GM19240 (cell line): ENCODE data around the gene SH3BP5L.

Experiments
- DNase-seq: peaks from one replicate; pipeline ENCODE4 v3.0.0; 2011; ENCODE audit warnings: low spot score; ENCODE audit not compliant: insufficient read length

SH3BP5L gene

GRCh38 chr1:248825909-248826760 is at the start of gene SH3BP5L:
SH3BP5L (minus strand) TSS chr1:248825915; CDS start chr1:248824935, 980 bp downstream.
- DNase-seq, result peak; percentile 97

DNA sequence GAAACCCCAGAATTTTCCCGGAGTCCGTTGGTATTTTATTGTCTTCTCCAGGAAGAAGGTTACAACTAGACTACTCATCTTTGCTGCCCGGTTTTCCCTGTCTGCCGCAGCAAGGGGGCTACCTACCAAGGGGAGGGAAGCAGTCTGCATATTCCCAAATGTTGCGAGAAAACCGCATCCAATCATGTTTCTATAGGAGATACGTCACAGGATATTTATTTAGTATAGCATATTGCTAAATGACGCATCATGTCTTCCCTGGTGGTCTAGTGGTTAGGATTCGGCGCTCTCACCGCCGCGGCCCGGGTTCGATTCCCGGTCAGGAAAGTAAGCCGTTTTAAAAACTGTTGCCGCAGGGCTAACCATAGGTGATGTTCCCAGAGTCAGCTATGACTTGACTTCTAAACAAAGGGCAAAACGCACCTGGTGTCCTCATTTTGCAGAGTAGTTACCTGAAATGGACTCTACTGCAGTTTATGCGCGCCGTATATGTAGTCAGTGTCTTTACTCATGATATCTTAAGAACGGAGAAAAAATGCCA is 48.3 kb upstream of the SH3BP5L start:
- no peak for DNase-seq

- no peak for DNase-seq
Observed at GRCh38 chr1:248873409-248873992, 47.8 kb upstream of the SH3BP5L start.

- DNase-seq, result no peak
Observed at GRCh38 chr1:248872752-248873408, 47.2 kb upstream of the SH3BP5L start.

- DNase-seq, result no peak
Observed at GRCh38 chr1:248871837-248872401, 46.2 kb upstream of the SH3BP5L start.

GRCh38 chr1:248862998-248863881 is 37.5 kb upstream of the SH3BP5L start:
- DNase-seq, result no peak

DNA sequence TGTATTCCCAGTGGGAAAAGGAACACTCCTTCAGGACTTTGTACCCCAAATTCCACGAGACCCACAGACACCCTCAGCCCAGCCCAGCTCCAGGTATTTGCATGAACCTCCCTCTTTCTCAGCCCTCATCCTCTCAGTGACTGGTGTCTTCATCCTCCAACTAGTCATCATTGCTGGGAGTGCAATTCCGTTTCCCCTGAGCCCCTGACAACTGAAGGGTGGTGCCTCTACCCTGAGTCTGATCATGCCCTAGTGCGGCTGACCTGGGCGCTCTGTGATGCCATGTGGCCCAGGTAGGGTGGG is 36.9 kb upstream of the SH3BP5L start:
- no peak for DNase-seq

GRCh38 chr1:248861616-248862015 is 35.9 kb upstream of the SH3BP5L start:
- no peak for DNase-seq

GRCh38 chr1:248860007-248860406 is 34.3 kb upstream of the SH3BP5L start:
- no peak for DNase-seq

GRCh38 chr1:248858891-248859889 is 33.5 kb upstream of the SH3BP5L start, which contains the start of gene ZNF692:
ZNF692 (minus strand) TSS chr1:248859085; CDS start chr1:248858309, 776 bp downstream.
- DNase-seq, result peak; percentile 94

DNA sequence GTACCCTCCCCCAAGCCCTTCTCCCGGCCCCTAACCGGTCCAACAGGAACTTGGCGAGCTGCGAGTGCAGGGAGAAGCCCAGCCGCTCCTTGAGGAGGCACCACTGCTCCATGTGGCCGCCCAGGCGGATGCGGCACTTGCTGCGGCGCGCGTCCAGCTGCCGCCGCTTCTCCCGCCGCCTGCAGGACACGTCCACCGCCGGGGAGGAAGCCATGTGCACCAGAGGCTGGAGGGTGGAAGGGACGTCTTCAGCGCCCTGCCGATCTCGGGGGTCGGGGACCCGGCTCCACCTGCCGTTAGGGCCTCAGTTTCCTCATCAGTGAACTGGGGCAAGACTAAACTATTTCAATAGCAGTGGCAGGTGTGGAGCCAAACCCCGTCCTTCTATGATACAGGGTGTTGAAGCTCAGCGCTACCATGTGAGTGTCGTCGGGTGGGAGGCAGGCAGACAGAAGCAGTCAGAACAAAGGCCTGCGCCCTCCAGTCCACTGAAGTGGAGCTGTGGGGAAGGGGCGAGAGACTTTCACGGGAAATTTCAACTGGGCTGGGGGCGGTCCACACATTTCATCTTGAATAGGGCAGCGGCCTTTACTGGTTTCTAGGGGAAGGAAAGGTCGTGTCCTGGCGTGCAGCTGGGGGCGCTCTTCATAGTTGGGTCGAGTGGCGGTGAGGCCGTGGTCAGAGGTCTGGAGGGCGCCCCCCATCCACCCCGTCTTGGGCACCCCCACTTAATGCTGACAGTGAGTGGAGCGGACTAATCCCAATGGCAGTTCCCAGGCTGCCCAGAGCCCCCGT is 32.6 kb upstream of the SH3BP5L start:
- DNase-seq, result no peak

DNA sequence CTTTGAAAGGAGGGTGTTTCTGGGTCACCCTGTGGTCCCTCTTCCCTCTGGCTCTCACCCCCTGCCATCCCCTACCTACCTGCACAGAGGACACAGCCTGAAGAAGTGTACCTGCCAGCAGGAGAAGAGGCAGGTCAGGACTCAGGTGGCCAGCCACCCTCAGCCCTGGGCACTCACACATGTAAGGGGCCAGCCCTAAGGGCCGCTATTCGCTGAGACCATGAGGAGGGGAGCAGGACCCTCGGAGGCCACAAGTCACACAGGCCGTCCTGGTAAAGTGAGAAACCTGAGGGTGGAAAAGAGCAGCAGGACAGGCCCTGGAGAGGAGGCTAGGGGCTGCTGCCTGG is 32.0 kb upstream of the SH3BP5L start:
- no peak for DNase-seq

DNA sequence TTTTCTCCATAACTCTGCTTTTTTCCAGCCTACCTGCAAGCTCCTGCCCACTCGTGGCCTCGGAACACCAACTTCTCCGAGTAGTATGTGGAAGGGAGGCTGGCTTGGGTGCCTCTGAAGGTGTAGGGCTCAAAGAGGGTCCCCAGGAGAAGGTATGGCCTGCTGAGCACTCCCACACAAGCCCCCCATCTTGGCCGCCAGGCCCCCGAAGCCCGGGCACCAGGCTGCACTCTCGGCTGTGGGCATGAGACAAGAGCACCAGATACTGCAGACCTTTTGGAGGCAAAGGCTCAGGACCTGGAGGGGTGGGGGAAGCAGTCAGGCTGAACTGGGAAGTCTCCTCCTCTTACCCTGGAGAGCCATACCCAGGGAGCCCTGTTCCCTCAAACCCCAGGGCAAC is 31.5 kb upstream of the SH3BP5L start:
- DNase-seq, result no peak

- no peak for DNase-seq
Observed at GRCh38 chr1:248856176-248856575, 30.5 kb upstream of the SH3BP5L start.

DNA sequence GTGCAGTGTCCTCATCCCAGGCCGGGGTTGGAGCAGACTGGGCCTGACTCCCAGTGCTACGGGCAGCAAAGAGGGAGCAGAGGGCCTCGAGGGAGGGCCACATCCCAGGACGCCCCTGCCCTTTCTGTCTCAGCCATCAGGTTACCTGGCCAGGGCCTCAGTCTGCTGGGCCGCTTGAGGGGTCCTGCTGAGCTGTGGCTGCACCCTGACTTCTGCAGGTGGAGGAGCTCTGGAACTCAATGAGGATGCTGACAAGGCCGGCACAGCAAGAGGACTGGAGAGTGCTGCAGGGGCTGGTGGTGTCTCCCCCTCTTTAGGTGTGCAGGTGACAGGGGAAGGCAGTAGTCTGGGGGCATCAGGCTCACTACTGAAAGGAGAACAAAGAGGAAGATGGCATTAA is 29.9 kb upstream of the SH3BP5L start:
- DNase-seq, result no peak

GRCh38 chr1:248853663-248854375 is 28.1 kb upstream of the SH3BP5L start:
- DNase-seq, result no peak

- DNase-seq, result no peak
Observed at GRCh38 chr1:248852481-248853405, 27.0 kb upstream of the SH3BP5L start.
